Adipose tissue (tissue), 3 donors: ENCODE results near the gene PSMD13. TPM values are rescaled to one million over a fixed set of nuclear protein-coding genes. Genes with fewer than 3 reads are reported as not detected.
"Not testable (repeated sequence)": the region's sequence is repeated elsewhere in the genome, so short reads cannot be mapped to it uniquely, and the experiment has no call there.

Source experiments
- H3K27ac ChIP-seq: one replicate; pipeline ENCODE4 v1.5.1; 2013; ENCODE audit warnings: low read depth, low read length
- WGBS, 3 donors: extraction: QIAGEN DNeasy Blood & Tissue Kit; methylation state at CpG; one replicate each; pipeline ENCODE4 v1.1.7; 2013; 5-methylcytosine and 5-hydroxymethylcytosine counted together
- polyA plus RNA-seq, 3 donors: library from polyadenylated mRNA; stranded (reverse); fragments of 200-250 nt; gene quantifications; one replicate each; pipeline ENCODE4 v1.2.3, GENCODE V29; 2013
- donor health status: healthy with polysubstance abuse.
- donor health status: Bipolar disorder and iron deficiency.
- donor health status: healthy.

PSMD13 gene
- polyA plus RNA-seq, 3 donors, result 65.7 to 121 (median 98.5) TPM

- no peak overlapping the region for H3K27ac ChIP-seq
- WGBS, 3 donors, result 89 to 94% (median 90%) methylated on average over 17 of the region's 17 CpGs
Observed at GRCh38 chr11:212150-213100, 24.4 kb upstream of the PSMD13 start.

GRCh38 chr11:213111-213510, 23.7 kb upstream of the PSMD13 start:
- no peak overlapping the region for H3K27ac ChIP-seq
- 87 to 90% (median 90%) methylated on average over 4 of the region's 4 CpGs for WGBS, 3 donors

- 82 to 92% (median 87%) methylated on average over 7 of the region's 7 CpGs for WGBS, 3 donors
Observed at GRCh38 chr11:214083-214482, 22.7 kb upstream of the PSMD13 start.

GRCh38 chr11:215581-216037, 21.2 kb upstream of the PSMD13 start:
- WGBS, 3 donors, result 65 to 80% (median 80%) methylated on average over 4 of the region's 4 CpGs

More at GRCh38 chr11:214083-214482, 22.7 kb upstream of the PSMD13 start:
- H3K27ac ChIP-seq, result no peak overlapping the region

GRCh38 chr11:216081-216974, 20.4 kb upstream of the PSMD13 start:
- H3K27ac ChIP-seq, result no peak overlapping the region
- 83 to 89% (median 89%) methylated on average over 11 of the region's 11 CpGs for WGBS, 3 donors

More at GRCh38 chr11:215581-216037, 21.2 kb upstream of the PSMD13 start:
- no peak overlapping the region for H3K27ac ChIP-seq

GRCh38 chr11:217704-218103, 19.1 kb upstream of the PSMD13 start:
- WGBS, 3 donors, result 85 to 94% (median 94%) methylated on average over 3 of the region's 3 CpGs

GRCh38 chr11:218815-219593, 17.8 kb upstream of the PSMD13 start:
- WGBS, 3 donors, result 90 to 91% (median 90%) methylated on average over 29 of the region's 29 CpGs
- no peak overlapping the region for H3K27ac ChIP-seq

More at GRCh38 chr11:217704-218103, 19.1 kb upstream of the PSMD13 start:
- H3K27ac ChIP-seq, result no peak overlapping the region

- 88 to 93% (median 89%) methylated on average over 2 to 3 of the region's 3 CpGs for WGBS, 3 donors
- H3K27ac ChIP-seq, result not testable (repeated sequence)
Observed at GRCh38 chr11:220641-221215, 16.0 kb upstream of the PSMD13 start.

GRCh38 chr11:221539-221938, 15.2 kb upstream of the PSMD13 start:
- 82 to 92% (median 90%) methylated on average over 7 of the region's 7 CpGs for WGBS, 3 donors
- no peak overlapping the region for H3K27ac ChIP-seq

- 93 to 95% (median 93%) methylated on average over 14 of the region's 14 CpGs for WGBS, 3 donors
- H3K27ac ChIP-seq, result no peak overlapping the region
Observed at GRCh38 chr11:221998-222789, 14.6 kb upstream of the PSMD13 start.

GRCh38 chr11:223026-223789, 13.6 kb upstream of the PSMD13 start:
- 84 to 92% (median 86%) methylated on average over 16 of the region's 16 CpGs for WGBS, 3 donors
- no peak overlapping the region for H3K27ac ChIP-seq

- no peak overlapping the region for H3K27ac ChIP-seq
- WGBS, 3 donors, result 86 to 99% (median 94%) methylated on average over 7 to 9 of the region's 9 CpGs
Observed at GRCh38 chr11:223884-224283, 12.9 kb upstream of the PSMD13 start.

- 66 to 87% (median 79%) methylated on average over 7 of the region's 7 CpGs for WGBS, 3 donors
- H3K27ac ChIP-seq, result no peak overlapping the region
Observed at GRCh38 chr11:224424-224823, 12.4 kb upstream of the PSMD13 start.

- 91 to 92% (median 91%) methylated on average over 10 of the region's 10 CpGs for WGBS, 3 donors
- H3K27ac ChIP-seq, result no peak overlapping the region
Observed at GRCh38 chr11:225734-226453, 10.9 kb upstream of the PSMD13 start.

GRCh38 chr11:227824-228379, 8.9 kb upstream of the PSMD13 start:
- 87 to 89% (median 88%) methylated on average over 6 of the region's 6 CpGs for WGBS, 3 donors
- H3K27ac ChIP-seq, result no peak overlapping the region
